MM.1S (cell line): ENCODE measurements around the gene BCR.

ENCODE experiments used
- EZH2phosphoT487 ChIP-seq: fragments of 300-600 bp; sonication (generic); IDR thresholded peaks from 2 replicates; pipeline ENCODE4 v1.6.1; 2018; ENCODE audit warnings: antibody characterized with exemption, low read length
- TF ChIP-seq, protein P1 (sequence below): fragments of 300-600 bp; sonication (generic); IDR thresholded peaks from 2 replicates; pipeline ENCODE4 v1.5.1; 2016; ENCODE audit warnings: antibody characterized with exemption, low read length, mixed read lengths

- TF ChIP-seq, protein P1, sequence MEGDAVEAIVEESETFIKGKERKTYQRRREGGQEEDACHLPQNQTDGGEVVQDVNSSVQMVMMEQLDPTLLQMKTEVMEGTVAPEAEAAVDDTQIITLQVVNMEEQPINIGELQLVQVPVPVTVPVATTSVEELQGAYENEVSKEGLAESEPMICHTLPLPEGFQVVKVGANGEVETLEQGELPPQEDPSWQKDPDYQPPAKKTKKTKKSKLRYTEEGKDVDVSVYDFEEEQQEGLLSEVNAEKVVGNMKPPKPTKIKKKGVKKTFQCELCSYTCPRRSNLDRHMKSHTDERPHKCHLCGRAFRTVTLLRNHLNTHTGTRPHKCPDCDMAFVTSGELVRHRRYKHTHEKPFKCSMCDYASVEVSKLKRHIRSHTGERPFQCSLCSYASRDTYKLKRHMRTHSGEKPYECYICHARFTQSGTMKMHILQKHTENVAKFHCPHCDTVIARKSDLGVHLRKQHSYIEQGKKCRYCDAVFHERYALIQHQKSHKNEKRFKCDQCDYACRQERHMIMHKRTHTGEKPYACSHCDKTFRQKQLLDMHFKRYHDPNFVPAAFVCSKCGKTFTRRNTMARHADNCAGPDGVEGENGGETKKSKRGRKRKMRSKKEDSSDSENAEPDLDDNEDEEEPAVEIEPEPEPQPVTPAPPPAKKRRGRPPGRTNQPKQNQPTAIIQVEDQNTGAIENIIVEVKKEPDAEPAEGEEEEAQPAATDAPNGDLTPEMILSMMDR: no peak
- TF ChIP-seq EZH2phosphoT487: no peak
Measured at GRCh38 chr22:23144932-23145877, 35.1 kb upstream of the BCR start, which contains the start of gene RAB36.
